Keratinocyte (primary cell): Measurements from ENCODE around the gene GRHPR. TPM values are rescaled to one million over a fixed set of nuclear protein-coding genes. Genes with fewer than 3 reads are reported as not detected.

Experiments
- DNase-seq: peaks from one replicate; pipeline ENCODE4 v3.0.0-alpha.2; 2011; ENCODE audit warnings: low read depth, missing footprints, low spot score
- FAIRE-seq: peaks from 2 replicates; lab custom pipeline; 2011; peaks lifted over from hg19 to GRCh38; lab: Jason Lieb, UNC
- H2AFZ ChIP-seq: 2 replicates; pipeline ENCODE4 v1.6.0; 2012; ENCODE audit warnings: low read length, control low read depth, inconsistent platforms; ENCODE audit not compliant: control insufficient read depth
- H3K27ac ChIP-seq: 2 replicates; pipeline ENCODE4 v1.5.1; 2011; ENCODE audit warnings: low read length; ENCODE audit not compliant: control insufficient read depth, insufficient read depth
- H3K27me3 ChIP-seq: 3 replicates; pipeline ENCODE4 v1.6.0; 2011; ENCODE audit warnings: low read length; ENCODE audit not compliant: control insufficient read depth, insufficient read depth; ENCODE audit errors: extremely low read depth
- H3K36me3 ChIP-seq, 2 experiments: 2 replicates in 1 of 2; 3 replicates in 1 of 2; pipeline ENCODE4 v1.5.1; 2011; ENCODE audit warnings: low read length in 2 of 2, mild to moderate bottlenecking in 1 of 2; ENCODE audit not compliant: control insufficient read depth in 2 of 2, insufficient read depth in 2 of 2; ENCODE audit errors: extremely low read depth in 1 of 2
- H3K4me1 ChIP-seq: 3 replicates; pipeline ENCODE4 v1.5.1; 2011; ENCODE audit warnings: low read length; ENCODE audit not compliant: control insufficient read depth, insufficient read depth; ENCODE audit errors: extremely low read depth
- H3K4me2 ChIP-seq: 3 replicates; pipeline ENCODE4 v1.6.0; 2011; ENCODE audit warnings: low read depth, low read length; ENCODE audit not compliant: control insufficient read depth, insufficient read depth; ENCODE audit errors: extremely low read depth
- H3K4me3 ChIP-seq, 3 experiments: fragments of 200-600 bp in 1 of 3; sonication (generic) in 1 of 3; 2 replicates in 2 of 3; 3 replicates in 1 of 3; pipeline ENCODE4 v1.5.1; 2011 to 2016; ENCODE audit warnings: low read length in 3 of 3, mild to moderate bottlenecking in 3 of 3, control low read depth in 2 of 3, inconsistent platforms in 1 of 3, low read depth in 1 of 3, mixed read lengths in 1 of 3, mixed run types in 1 of 3, moderate library complexity in 1 of 3; ENCODE audit not compliant: control insufficient read depth in 2 of 3, insufficient read depth in 2 of 3; ENCODE audit errors: extremely low read depth in 1 of 3
- H3K79me2 ChIP-seq: 2 replicates; pipeline ENCODE4 v1.6.0; 2012; ENCODE audit warnings: low read length; ENCODE audit not compliant: control insufficient read depth, insufficient read depth
- H3K9ac ChIP-seq: 3 replicates; pipeline ENCODE4 v1.6.0; 2011; ENCODE audit warnings: low read length; ENCODE audit not compliant: control insufficient read depth, insufficient read depth; ENCODE audit errors: extremely low read depth
- H3K9me1 ChIP-seq: 3 replicates; pipeline ENCODE4 v1.6.0; 2011; ENCODE audit warnings: low read length; ENCODE audit not compliant: control insufficient read depth, insufficient read depth; ENCODE audit errors: extremely low read depth
- H3K9me3 ChIP-seq: 2 replicates; pipeline ENCODE4 v1.5.1; 2012; ENCODE audit warnings: low read depth, low read length; ENCODE audit not compliant: control insufficient read depth
- H4K20me1 ChIP-seq: 3 replicates; pipeline ENCODE4 v1.6.0; 2011; ENCODE audit warnings: low read length; ENCODE audit not compliant: control insufficient read depth, insufficient read depth; ENCODE audit errors: extremely low read depth
- EZH2 ChIP-seq: IDR thresholded peaks from one replicate; pipeline ENCODE4 v1.6.1; 2012; ENCODE audit warnings: inconsistent platforms, mild to moderate bottlenecking, low read length, moderate library complexity
- dilution Hi-C: fragments of 300-500 bp; cut with MboI; formaldehyde crosslinking; loops from one replicate; pipeline ENCODE4 v1.7.0; 2020; ENCODE audit warnings: low sequenced_read_pairs; ENCODE audit not compliant: extremely low pct_ligation_motif_present
- polyA plus RNA-seq, 5 experiments: library from polyadenylated mRNA; depleted of rRNA in 3 of 5; stranded (reverse) in 3 of 5; stranded (forward) in 1 of 5; unstranded in 1 of 5; fragments of >200 nt; gene quantifications; 1 replicate in 1 of 5; 2 replicates in 3 of 5; 3 replicates in 1 of 5; pipeline versions ENCODE4 v1.2.1 to v1.2.3, GENCODE V29; 2011 to 2012; ENCODE audit warnings: missing spikeins in 2 of 5, low read depth in 1 of 5, low replicate concordance in 1 of 5
- TF ChIP-seq, protein P1 (sequence below), 3 experiments: IDR thresholded peaks in 1 of 3; conservative IDR thresholded peaks in 1 of 3; optimal IDR thresholded peaks in 1 of 3; 2 replicates in 2 of 3; 3 replicates in 1 of 3; pipeline versions ENCODE3 to v1.5.1; 2011; ENCODE audit warnings: low read length in 3 of 3, mild to moderate bottlenecking in 3 of 3, moderate library complexity in 2 of 3, control low read depth in 1 of 3, inconsistent platforms in 1 of 3; ENCODE audit not compliant: insufficient read depth in 2 of 3; ENCODE audit errors: extremely low read depth in 1 of 3

The GRHPR gene
- polyA plus RNA-seq, 1 donor (not counting 4 experiments of a cell fraction or from before 2014, with no cell fraction given) = 116 TPM

DNA sequence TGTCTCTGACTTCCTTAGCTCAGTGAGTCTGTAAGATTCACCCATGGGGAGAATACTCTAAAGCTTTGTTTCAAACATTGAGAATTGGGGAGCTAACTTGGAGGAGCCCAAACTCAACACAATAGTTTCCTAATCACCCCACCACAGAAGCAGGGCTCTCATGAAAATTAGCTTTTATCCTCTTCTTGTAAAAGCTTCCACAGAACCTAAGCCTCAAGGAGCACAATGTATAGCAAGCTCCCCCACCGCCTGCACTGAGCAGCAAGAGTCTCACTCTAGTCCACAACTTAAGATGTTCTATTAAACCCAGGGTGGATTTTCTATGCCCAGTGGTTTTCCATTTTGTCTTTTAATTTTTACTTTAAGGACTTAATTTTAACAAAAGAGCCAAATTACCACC is 48.9 kb upstream of the GRHPR start:
- dilution Hi-C loops = no loop called here
- H3K4me1 ChIP-seq = no peaks in the 10 kb centered on the region

DNA sequence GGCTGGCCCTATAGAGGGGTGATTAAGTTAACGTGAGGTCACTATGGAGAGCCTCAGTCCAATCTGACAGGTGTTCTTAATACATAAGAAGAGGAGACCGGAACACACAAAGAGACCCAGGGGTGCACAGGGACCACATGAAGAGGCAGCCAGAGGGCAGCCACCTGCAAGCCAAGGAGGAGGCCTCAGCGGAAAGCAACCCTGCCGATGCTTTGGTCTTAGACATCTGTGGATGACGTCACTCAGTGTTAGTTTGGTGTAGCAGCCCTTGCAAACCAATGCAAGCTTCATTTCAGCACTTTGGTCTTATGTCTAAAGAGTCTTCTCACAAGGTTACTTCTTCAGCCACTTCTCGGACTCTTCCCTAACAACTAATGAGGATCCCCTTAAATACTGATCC is 47.6 kb upstream of the GRHPR start:
- Histone ChIP-seq H3K4me2 (no peak overlapping the region), H4K20me1 (no peaks in the 10 kb centered on the region), H3K4me3 (no peak overlapping the region), H3K36me3 (no peaks in the 10 kb centered on the region), H3K9ac (no peak overlapping the region), H3K9me3 (no peaks in the 10 kb centered on the region), H3K27me3 (no peaks in the 10 kb centered on the region), H2AFZ (no peak overlapping the region), H3K4me1 (no peaks in the 10 kb centered on the region), H3K9me1 (no peaks in the 10 kb centered on the region), H3K27ac (no peak overlapping the region), H3K79me2 (no peaks in the 10 kb centered on the region)
- no peak for TF ChIP-seq EZH2
- TF ChIP-seq, protein P1, sequence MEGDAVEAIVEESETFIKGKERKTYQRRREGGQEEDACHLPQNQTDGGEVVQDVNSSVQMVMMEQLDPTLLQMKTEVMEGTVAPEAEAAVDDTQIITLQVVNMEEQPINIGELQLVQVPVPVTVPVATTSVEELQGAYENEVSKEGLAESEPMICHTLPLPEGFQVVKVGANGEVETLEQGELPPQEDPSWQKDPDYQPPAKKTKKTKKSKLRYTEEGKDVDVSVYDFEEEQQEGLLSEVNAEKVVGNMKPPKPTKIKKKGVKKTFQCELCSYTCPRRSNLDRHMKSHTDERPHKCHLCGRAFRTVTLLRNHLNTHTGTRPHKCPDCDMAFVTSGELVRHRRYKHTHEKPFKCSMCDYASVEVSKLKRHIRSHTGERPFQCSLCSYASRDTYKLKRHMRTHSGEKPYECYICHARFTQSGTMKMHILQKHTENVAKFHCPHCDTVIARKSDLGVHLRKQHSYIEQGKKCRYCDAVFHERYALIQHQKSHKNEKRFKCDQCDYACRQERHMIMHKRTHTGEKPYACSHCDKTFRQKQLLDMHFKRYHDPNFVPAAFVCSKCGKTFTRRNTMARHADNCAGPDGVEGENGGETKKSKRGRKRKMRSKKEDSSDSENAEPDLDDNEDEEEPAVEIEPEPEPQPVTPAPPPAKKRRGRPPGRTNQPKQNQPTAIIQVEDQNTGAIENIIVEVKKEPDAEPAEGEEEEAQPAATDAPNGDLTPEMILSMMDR (optimal IDR thresholded peaks at IDR 0.05 in 1 of 3, IDR thresholded peaks at IDR 0.05 in 1 of 3, conservative IDR thresholded peaks at IDR 0.05 in 1 of 3; ENCODE audit: extremely low read depth in 1 of 3, insufficient read depth in 2 of 3, low read length in 3 of 3) = no peak
- dilution Hi-C loops = no loop called here
- DNase-seq (no peak), FAIRE-seq (no peak)

More for the DNA sequence above, 48.9 kb upstream of the GRHPR start:
- Histone ChIP-seq H3K9me3 (no peaks in the 10 kb centered on the region), H3K36me3 (no peaks in the 10 kb centered on the region), H3K27me3 (no peaks in the 10 kb centered on the region), H3K79me2 (no peaks in the 10 kb centered on the region), H3K9ac (no peak overlapping the region), H3K4me2 (no peak overlapping the region), H3K4me3 (no peak overlapping the region), H4K20me1 (no peaks in the 10 kb centered on the region), H3K27ac (no peak overlapping the region), H3K9me1 (no peaks in the 10 kb centered on the region), H2AFZ (no peak overlapping the region)
- TF ChIP-seq, protein P1 (optimal IDR thresholded peaks at IDR 0.05 in 1 of 3, IDR thresholded peaks at IDR 0.05 in 1 of 3, conservative IDR thresholded peaks at IDR 0.05 in 1 of 3; ENCODE audit: extremely low read depth in 1 of 3, insufficient read depth in 2 of 3, low read length in 3 of 3) = no peak
- TF ChIP-seq EZH2 = no peak
- FAIRE-seq (no peak), DNase-seq (no peak)
